ENCODE results near the gene SNAPC1. TPM values are rescaled to one million over a fixed set of nuclear protein-coding genes. Genes with fewer than 3 reads are reported as not detected.

The SNAPC1 gene
- total RNA-seq, 1 donor from 2014 or later, result 17.1 TPM

DNA sequence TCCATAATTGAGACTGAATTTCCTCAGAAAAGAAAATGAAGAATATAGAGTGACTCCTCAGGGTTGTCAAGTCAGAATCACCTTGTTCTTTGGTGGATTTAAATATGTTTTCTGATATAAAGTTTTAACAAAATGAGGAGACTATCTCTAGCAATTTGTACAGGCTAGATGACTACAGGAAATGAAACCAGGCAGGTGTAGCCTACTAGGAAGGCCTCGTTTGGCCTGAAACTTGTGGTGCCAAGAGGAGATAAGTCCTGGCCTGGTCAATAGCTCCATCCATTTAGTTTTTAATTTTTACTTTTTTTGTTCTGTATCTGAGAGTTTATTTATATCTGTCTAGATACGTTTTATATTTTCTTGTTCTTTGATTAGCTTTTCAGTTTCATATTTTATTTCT lies 41.5 kb downstream of the SNAPC1 start:
- Histone ChIP-seq H3K4me3 (ENCODE audit: low read depth, low read length) (no peak overlapping the region), H3K27me3 (ENCODE audit: control insufficient read depth, insufficient read depth, low read length) (no peaks in the 10 kb centered on the region), H3K36me3 (ENCODE audit: control insufficient read depth, insufficient read depth, low read length) (no peaks in the 10 kb centered on the region)
- FAIRE-seq (no peak), DNase-seq (ENCODE audit: low read depth) (no peak)
- TF ChIP-seq, protein P1, sequence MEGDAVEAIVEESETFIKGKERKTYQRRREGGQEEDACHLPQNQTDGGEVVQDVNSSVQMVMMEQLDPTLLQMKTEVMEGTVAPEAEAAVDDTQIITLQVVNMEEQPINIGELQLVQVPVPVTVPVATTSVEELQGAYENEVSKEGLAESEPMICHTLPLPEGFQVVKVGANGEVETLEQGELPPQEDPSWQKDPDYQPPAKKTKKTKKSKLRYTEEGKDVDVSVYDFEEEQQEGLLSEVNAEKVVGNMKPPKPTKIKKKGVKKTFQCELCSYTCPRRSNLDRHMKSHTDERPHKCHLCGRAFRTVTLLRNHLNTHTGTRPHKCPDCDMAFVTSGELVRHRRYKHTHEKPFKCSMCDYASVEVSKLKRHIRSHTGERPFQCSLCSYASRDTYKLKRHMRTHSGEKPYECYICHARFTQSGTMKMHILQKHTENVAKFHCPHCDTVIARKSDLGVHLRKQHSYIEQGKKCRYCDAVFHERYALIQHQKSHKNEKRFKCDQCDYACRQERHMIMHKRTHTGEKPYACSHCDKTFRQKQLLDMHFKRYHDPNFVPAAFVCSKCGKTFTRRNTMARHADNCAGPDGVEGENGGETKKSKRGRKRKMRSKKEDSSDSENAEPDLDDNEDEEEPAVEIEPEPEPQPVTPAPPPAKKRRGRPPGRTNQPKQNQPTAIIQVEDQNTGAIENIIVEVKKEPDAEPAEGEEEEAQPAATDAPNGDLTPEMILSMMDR (IDR thresholded peaks at IDR 0.05; ENCODE audit: insufficient read depth, low read length, severe bottlenecking), result no peak

DNA sequence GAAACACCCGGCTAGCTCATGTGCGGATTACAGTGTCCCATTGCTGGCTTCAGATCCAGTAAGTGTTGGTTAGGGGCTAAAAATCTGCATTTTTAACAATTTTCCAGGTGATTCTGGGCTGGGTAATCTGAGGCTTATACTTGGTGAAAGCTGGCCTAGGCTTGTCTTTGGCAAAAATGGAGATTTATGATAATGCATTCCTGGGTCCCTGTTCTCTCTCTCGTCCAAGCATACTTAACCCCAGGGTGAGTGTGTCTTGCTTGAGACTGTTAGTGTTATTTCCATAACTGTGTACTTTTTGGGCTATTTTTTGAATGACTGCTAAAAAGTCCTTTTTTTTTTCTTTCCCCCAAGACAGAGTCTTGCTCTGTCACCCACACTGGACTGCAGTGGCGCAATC lies 43.2 kb downstream of the SNAPC1 start:
- no peak overlapping the region for H3K4me3 ChIP-seq (ENCODE audit: low read depth, low read length)
- FAIRE-seq (no peak), DNase-seq (ENCODE audit: low read depth) (no peak)
- H3K27me3 ChIP-seq (ENCODE audit: control insufficient read depth, insufficient read depth, low read length), result no peaks in the 10 kb centered on the region
- TF ChIP-seq, protein P1 (IDR thresholded peaks at IDR 0.05; ENCODE audit: insufficient read depth, low read length, severe bottlenecking), result no peak
- H3K36me3 ChIP-seq (ENCODE audit: control insufficient read depth, insufficient read depth, low read length), result no peaks in the 10 kb centered on the region

GRCh38 chr14:61811882-61812346 lies 49.7 kb downstream of the SNAPC1 start:
- TF ChIP-seq, protein P1 (IDR thresholded peaks at IDR 0.05; ENCODE audit: insufficient read depth, low read length, severe bottlenecking), result no peak
- FAIRE-seq, result peak; percentile 23

GRCh38 chr14:61812347-61813095 lies 50.3 kb downstream of the SNAPC1 start, which contains the start of gene SYT16:
TSS of gene SYT16 (plus strand) at chr14:61812703.
- DNase-seq (ENCODE audit: low read depth) (no peak), FAIRE-seq (no peak)
- Histone ChIP-seq H3K36me3 (ENCODE audit: control insufficient read depth, insufficient read depth, low read length) (no peaks in the 10 kb centered on the region), H3K4me3 (ENCODE audit: low read depth, low read length) (peak within 1 kb of the TSS; percentile 25), H3K27me3 (ENCODE audit: control insufficient read depth, insufficient read depth, low read length) (peaks cover 20% of the 10 kb centered on the region)
- TF ChIP-seq, protein P1 (IDR thresholded peaks at IDR 0.05; ENCODE audit: insufficient read depth, low read length, severe bottlenecking), result no peak

More at GRCh38 chr14:61811882-61812346, 49.7 kb downstream of the SNAPC1 start:
- Histone ChIP-seq H3K4me3 (ENCODE audit: low read depth, low read length) (no peak overlapping the region), H3K27me3 (ENCODE audit: control insufficient read depth, insufficient read depth, low read length) (peaks cover 20% of the 10 kb centered on the region), H3K36me3 (ENCODE audit: control insufficient read depth, insufficient read depth, low read length) (no peaks in the 10 kb centered on the region)
- no peak for DNase-seq (ENCODE audit: low read depth)

DNA sequence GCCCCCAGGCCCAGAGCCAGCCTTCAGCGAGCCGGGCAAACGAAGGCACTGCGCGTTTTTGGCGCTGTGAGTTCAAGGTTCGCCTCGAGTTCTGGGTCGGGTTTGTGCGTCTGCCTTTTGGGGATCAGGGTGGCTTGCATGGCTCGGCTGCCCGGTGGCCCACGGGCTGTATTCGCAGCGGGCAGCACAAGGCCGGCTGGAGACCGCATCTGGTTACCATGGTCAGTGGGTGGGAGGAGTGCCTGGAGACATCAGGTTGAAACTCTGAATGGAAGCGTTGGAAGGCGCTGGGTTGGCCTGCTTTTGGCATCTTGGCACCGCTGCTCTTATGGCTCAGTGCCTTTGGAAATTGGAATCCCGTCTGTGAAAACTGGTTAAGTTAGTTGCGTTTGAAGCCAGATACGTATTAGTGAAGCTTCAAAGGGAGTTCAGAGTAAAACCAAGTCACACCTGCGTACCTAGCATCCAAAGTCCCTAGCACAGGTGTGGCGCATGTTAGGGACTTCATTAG lies 50.9 kb downstream of the SNAPC1 start:
- peak; percentile 36 for FAIRE-seq
- TF ChIP-seq, protein P1 (IDR thresholded peaks at IDR 0.05; ENCODE audit: insufficient read depth, low read length, severe bottlenecking), result no peak
- peak overlapping the region; percentile 25 for H3K4me3 ChIP-seq (ENCODE audit: low read depth, low read length)
- no peak for DNase-seq (ENCODE audit: low read depth)
- no peaks in the 10 kb centered on the region for H3K36me3 ChIP-seq (ENCODE audit: control insufficient read depth, insufficient read depth, low read length)
- peaks cover 20% of the 10 kb centered on the region for H3K27me3 ChIP-seq (ENCODE audit: control insufficient read depth, insufficient read depth, low read length)
